PC-9 (cell line): ENCODE data around the gene IFT122. TPM values are rescaled to one million over a fixed set of nuclear protein-coding genes. Genes with fewer than 3 reads are reported as not detected.

ENCODE experiments used
- BruUV-seq: library from RNA; stranded (reverse); fragments of 400-500 nt; replicated peaks from 2 replicates; lab custom pipeline; 2021; lab: Mats Ljungman, UMichigan
- CTCF ChIA-PET: fragments of 300-600 bp; sonication (Branson Sonifier 250); formaldehyde crosslinking; loops from one replicate; lab custom pipeline; 2022; ENCODE audit warnings: antibody characterized with exemption; lab: Charles Lee
- POLR2A ChIA-PET: fragments of 300-600 bp; sonication (Branson Sonifier 250); formaldehyde crosslinking; loops from one replicate; lab custom pipeline; 2022; ENCODE audit warnings: antibody characterized with exemption; ENCODE audit not compliant: unreplicated experiment; lab: Charles Lee
- DNase-seq, 2 experiments: peaks; one replicate each; pipeline versions ENCODE4 v3.0.0 to v3.0.0-alpha.2; 2015 to 2022; ENCODE audit warnings: mixed read lengths in 1 of 2
- H2AFZ ChIP-seq: fragments of 200-600 bp; sonication (generic); 2 replicates; pipeline ENCODE4 v1.8.1; 2017; ENCODE audit warnings: antibody characterized with exemption
- H3F3A ChIP-seq: fragments of 200-600 bp; sonication (generic); 2 replicates; pipeline ENCODE4 v1.8.1; 2017; ENCODE audit warnings: antibody characterized with exemption, mild to moderate bottlenecking, low read depth; ENCODE audit not compliant: insufficient read depth
- H3K27ac ChIP-seq: fragments of 200-600 bp; sonication (generic); 2 replicates; pipeline ENCODE4 v1.6.1; 2016; ENCODE audit warnings: mixed run types
- H3K27me3 ChIP-seq: fragments of 200-600 bp; sonication (generic); 2 replicates; pipeline ENCODE4 v1.6.1; 2016; ENCODE audit warnings: low read depth, mixed run types; ENCODE audit not compliant: insufficient read depth
- H3K36me3 ChIP-seq: fragments of 200-600 bp; sonication (generic); 2 replicates; pipeline ENCODE4 v1.6.1; 2016; ENCODE audit warnings: low read depth, mixed run types
- H3K4me1 ChIP-seq: fragments of 200-600 bp; sonication (generic); replicated peaks from 2 replicates; pipeline ENCODE4 v1.6.1; 2016; ENCODE audit warnings: mixed run types; ENCODE audit not compliant: insufficient read depth
- H3K4me2 ChIP-seq: fragments of 200-600 bp; sonication (generic); 2 replicates; pipeline ENCODE4 v1.6.1; 2017; ENCODE audit warnings: mixed run types
- H3K4me3 ChIP-seq: fragments of 200-600 bp; sonication (generic); 2 replicates; pipeline ENCODE4 v1.6.1; 2016; ENCODE audit warnings: mixed run types
- H3K79me2 ChIP-seq: fragments of 200-600 bp; sonication (generic); 2 replicates; pipeline ENCODE4 v1.6.1; 2017; ENCODE audit warnings: low read depth, mixed run types
- H3K9me2 ChIP-seq: fragments of 200-600 bp; sonication (generic); 2 replicates; pipeline ENCODE4 v1.8.1; 2017; ENCODE audit warnings: mild to moderate bottlenecking; ENCODE audit not compliant: insufficient read depth
- H3K9me3 ChIP-seq: fragments of 200-600 bp; sonication (generic); 2 replicates; pipeline ENCODE4 v1.8.1; 2016; ENCODE audit warnings: low read depth; ENCODE audit not compliant: insufficient read depth
- H4K20me1 ChIP-seq: fragments of 200-600 bp; sonication (generic); 2 replicates; pipeline ENCODE4 v1.8.1; 2017; ENCODE audit not compliant: insufficient read depth
- CTCF ChIP-seq: fragments of 200-600 bp; sonication (generic); conservative IDR thresholded peaks from 2 replicates; pipeline ENCODE4 v1.6.1; 2017; ENCODE audit warnings: mixed run types, antibody characterized with exemption, mild to moderate bottlenecking, moderate library complexity
- EZH2 ChIP-seq: fragments of 200-600 bp; sonication (generic); IDR thresholded peaks from 2 replicates; pipeline ENCODE4 v1.8.0; 2017; ENCODE audit warnings: antibody characterized with exemption, low read depth
- intact Hi-C: fragments of 100-400 bp; cut with micrococcal nuclease; formaldehyde crosslinking; loops from one replicate; pipeline ENCODE4 v1.10.0; 2022; ENCODE audit not compliant: unreplicated experiment
- total RNA-seq: library from RNA; stranded (reverse); gene quantifications from 2 replicates; pipeline ENCODE4 v1.2.3, GENCODE V29; 2021

IFT122 gene
- total RNA-seq, 1 experiment from 2014 or later = 55.6 TPM

- Histone ChIP-seq H3K4me1 (peaks cover 26% of the 10 kb centered on the region), H2AFZ (no peak overlapping the region), H3F3A (peaks cover 21% of the 10 kb centered on the region), H3K9me2 (no peaks in the 10 kb centered on the region), H3K4me3 (no peak overlapping the region), H3K4me2 (no peak overlapping the region), H4K20me1 (no peaks in the 10 kb centered on the region), H3K27me3 (no peaks in the 10 kb centered on the region), H3K36me3 (no peaks in the 10 kb centered on the region), H3K27ac (no peak overlapping the region), H3K79me2 (no peaks in the 10 kb centered on the region), H3K9me3 (no peaks in the 10 kb centered on the region)
- CTCF ChIA-PET = no interaction called here
- intact Hi-C loops = no loop called here
- DNase-seq = no peak
- TF ChIP-seq EZH2 = no peak
- TF ChIP-seq CTCF = no peak
- POLR2A ChIA-PET = no interaction called here
- BruUV-seq = no TSS peak
Observed at GRCh38 chr3:129533406-129533805, 93.4 kb downstream of the IFT122 start.

- peaks cover 21% of the 10 kb centered on the region for H3F3A ChIP-seq
- H3K79me2 ChIP-seq = no peaks in the 10 kb centered on the region
- no peaks in the 10 kb centered on the region for H4K20me1 ChIP-seq
- BruUV-seq = no TSS peak
- H3K9me2 ChIP-seq = no peaks in the 10 kb centered on the region
- DNase-seq = no peak
- H2AFZ ChIP-seq = no peak overlapping the region
- peak overlapping the region; percentile 38 for H3K4me2 ChIP-seq
- H3K27ac ChIP-seq = peak overlapping the region; percentile 34
- ChIA-PET CTCF (no interaction called here), POLR2A (interaction anchor here (0.6 to 0.7 kb wide), 4 partner anchors 9 to 359 kb away, joined by 3 to 4 read pairs (median 3); no protein-coding TSS in a partner anchor)
- no peak for TF ChIP-seq CTCF
- no peak for TF ChIP-seq EZH2
- no peaks in the 10 kb centered on the region for H3K36me3 ChIP-seq
- no peaks in the 10 kb centered on the region for H3K9me3 ChIP-seq
- H3K4me1 ChIP-seq = peaks cover 26% of the 10 kb centered on the region
- intact Hi-C loops = no loop called here
- no peaks in the 10 kb centered on the region for H3K27me3 ChIP-seq
- no peak overlapping the region for H3K4me3 ChIP-seq
Observed at GRCh38 chr3:129534428-129535027, 94.5 kb downstream of the IFT122 start.

- no peak overlapping the region for H3K4me3 ChIP-seq
- no peaks in the 10 kb centered on the region for H3K79me2 ChIP-seq
- H2AFZ ChIP-seq = no peak overlapping the region
- no peaks in the 10 kb centered on the region for H3K9me3 ChIP-seq
- TF ChIP-seq EZH2 (no peak), CTCF (no peak)
- intact Hi-C loops = no loop called here
- H4K20me1 ChIP-seq = no peaks in the 10 kb centered on the region
- BruUV-seq = no TSS peak
- DNase-seq = peak in 1 of 2 experiments; percentile 74
- H3K4me1 ChIP-seq = peaks cover 23% of the 10 kb centered on the region
- H3K4me2 ChIP-seq = peak overlapping the region; percentile 38
- H3F3A ChIP-seq = peaks cover 21% of the 10 kb centered on the region
- H3K27me3 ChIP-seq = no peaks in the 10 kb centered on the region
- CTCF ChIA-PET = no interaction called here
- no peaks in the 10 kb centered on the region for H3K36me3 ChIP-seq
- POLR2A ChIA-PET = interaction anchor here (0.5 to 0.7 kb wide), 5 partner anchors 10 to 358 kb away, joined by 3 to 5 read pairs (median 3); no protein-coding TSS in a partner anchor
- peak overlapping the region; percentile 34 for H3K27ac ChIP-seq
- no peaks in the 10 kb centered on the region for H3K9me2 ChIP-seq
Observed at GRCh38 chr3:129535075-129535474, 95.1 kb downstream of the IFT122 start.
